PFSK-1 (cell line): ENCODE results near the gene WDR90.

Experiments
- FOXP2 ChIP-seq: optimal IDR thresholded peaks from 2 replicates; pipeline ENCODE3; 2011; ENCODE audit warnings: borderline replicate concordance, control low read depth, inconsistent platforms; ENCODE audit not compliant: insufficient read depth; ENCODE audit errors: extremely low read length, extremely low read depth
- POLR2AphosphoS5 ChIP-seq: IDR thresholded peaks from 2 replicates; pipeline ENCODE4 v1.6.1; 2012; ENCODE audit warnings: low read depth, mild to moderate bottlenecking, control low read depth, low read length, moderate library complexity
- SIN3A ChIP-seq: IDR thresholded peaks from 2 replicates; pipeline ENCODE4 v1.6.1; 2012; ENCODE audit warnings: mild to moderate bottlenecking, low read length, moderate library complexity, borderline replicate concordance; ENCODE audit not compliant: insufficient read depth
- TAF1 ChIP-seq: IDR thresholded peaks from 2 replicates; pipeline ENCODE4 v1.6.1; 2012; ENCODE audit warnings: low read length, control low read depth, borderline replicate concordance; ENCODE audit not compliant: insufficient read depth
- TF ChIP-seq, protein P1 (sequence below), 2 experiments: IDR thresholded peaks; 2 replicates each; pipeline versions ENCODE4 v1.6.1 to v1.8.0; 2011 to 2012; ENCODE audit warnings: low read depth in 2 of 2, low read length in 2 of 2, control low read depth in 1 of 2, inconsistent platforms in 1 of 2, mild to moderate bottlenecking in 1 of 2, moderate library complexity in 1 of 2; ENCODE audit not compliant: insufficient read depth in 1 of 2

WDR90 gene

DNA sequence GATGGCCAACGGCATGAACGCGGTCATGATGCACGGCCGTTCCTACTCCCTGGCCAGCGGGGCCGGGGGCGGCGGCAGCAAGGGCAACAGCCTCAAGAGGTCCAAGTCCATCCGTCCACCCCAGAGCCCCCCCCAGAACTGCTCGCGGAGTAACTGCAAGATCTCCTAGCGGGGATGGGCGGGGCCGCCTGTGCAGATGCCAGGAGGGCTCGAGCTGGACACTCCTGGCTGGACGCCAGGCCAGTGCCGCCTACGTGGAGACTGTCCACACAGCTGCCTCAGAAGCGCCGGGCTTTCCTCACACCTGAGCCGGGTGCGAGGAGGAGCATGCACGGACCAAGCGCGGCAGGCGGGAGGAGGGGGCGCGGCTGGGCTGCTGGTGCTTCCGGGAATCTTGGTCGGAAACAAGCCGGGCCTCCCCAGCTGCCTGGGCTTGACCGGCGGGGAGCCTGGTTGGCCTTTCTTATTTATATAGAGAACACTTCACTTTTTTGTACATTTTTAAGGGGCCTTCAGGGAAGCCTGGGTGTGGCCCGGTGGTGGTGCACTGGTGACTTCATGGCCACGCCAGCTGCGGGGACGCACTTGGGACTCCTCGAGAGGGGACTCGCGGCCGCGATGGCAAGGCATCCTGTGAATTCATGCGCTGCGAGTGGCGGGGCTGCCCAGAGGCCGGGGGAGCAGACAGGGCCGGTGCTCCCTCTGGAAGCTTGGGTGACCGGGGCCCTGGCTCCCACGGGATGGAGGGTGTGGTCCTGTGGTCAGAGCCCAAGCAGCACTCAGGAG lies 21.5 kb upstream of the WDR90 start:
- TF ChIP-seq POLR2AphosphoS5 = no peak
- TF ChIP-seq TAF1 = no peak
- TF ChIP-seq FOXP2 = no peak
- TF ChIP-seq, protein P1, sequence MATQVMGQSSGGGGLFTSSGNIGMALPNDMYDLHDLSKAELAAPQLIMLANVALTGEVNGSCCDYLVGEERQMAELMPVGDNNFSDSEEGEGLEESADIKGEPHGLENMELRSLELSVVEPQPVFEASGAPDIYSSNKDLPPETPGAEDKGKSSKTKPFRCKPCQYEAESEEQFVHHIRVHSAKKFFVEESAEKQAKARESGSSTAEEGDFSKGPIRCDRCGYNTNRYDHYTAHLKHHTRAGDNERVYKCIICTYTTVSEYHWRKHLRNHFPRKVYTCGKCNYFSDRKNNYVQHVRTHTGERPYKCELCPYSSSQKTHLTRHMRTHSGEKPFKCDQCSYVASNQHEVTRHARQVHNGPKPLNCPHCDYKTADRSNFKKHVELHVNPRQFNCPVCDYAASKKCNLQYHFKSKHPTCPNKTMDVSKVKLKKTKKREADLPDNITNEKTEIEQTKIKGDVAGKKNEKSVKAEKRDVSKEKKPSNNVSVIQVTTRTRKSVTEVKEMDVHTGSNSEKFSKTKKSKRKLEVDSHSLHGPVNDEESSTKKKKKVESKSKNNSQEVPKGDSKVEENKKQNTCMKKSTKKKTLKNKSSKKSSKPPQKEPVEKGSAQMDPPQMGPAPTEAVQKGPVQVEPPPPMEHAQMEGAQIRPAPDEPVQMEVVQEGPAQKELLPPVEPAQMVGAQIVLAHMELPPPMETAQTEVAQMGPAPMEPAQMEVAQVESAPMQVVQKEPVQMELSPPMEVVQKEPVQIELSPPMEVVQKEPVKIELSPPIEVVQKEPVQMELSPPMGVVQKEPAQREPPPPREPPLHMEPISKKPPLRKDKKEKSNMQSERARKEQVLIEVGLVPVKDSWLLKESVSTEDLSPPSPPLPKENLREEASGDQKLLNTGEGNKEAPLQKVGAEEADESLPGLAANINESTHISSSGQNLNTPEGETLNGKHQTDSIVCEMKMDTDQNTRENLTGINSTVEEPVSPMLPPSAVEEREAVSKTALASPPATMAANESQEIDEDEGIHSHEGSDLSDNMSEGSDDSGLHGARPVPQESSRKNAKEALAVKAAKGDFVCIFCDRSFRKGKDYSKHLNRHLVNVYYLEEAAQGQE (IDR thresholded peaks at IDR 0.05; ENCODE audit: insufficient read depth in 1 of 2, low read depth in 2 of 2, low read length in 2 of 2) = no peak
- TF ChIP-seq SIN3A = no peak

DNA sequence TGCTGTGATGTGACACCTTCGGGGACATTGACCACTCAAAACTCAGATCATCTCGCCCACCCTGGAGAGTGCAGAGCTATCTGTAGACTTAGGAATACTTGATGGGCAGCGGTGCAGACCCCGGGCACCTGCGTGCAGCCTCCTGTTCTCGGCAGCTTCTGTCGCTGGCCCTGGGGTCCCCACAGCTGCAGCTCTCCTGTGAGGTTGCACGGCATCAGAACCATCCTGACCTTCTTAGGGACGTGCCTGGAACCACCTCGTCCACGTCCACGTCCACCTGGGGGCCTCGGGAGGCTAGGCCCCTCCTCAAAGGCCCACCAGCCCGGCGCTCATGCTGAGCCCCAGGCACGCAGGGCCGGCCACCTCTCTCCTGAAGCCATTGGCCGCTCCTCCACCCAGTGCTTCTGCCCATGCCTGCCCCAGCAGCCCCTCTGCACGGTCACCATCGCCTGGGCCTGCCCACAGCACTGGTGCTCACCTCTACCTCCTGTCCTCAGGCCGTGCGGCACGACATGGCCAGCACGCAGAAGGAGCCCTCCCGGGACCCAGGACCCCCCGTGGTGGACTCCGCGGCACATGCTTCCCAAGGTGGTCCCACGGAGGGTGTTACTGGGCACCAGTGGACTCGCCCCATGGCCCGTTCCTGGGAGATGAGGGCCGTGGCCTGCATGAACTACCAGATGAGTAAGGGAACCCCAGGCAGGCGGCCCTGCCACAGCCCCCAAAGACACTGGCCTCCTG lies 20.7 kb upstream of the WDR90 start:
- TF ChIP-seq, protein P1 (IDR thresholded peaks at IDR 0.05; ENCODE audit: insufficient read depth in 1 of 2, low read depth in 2 of 2, low read length in 2 of 2) = no peak
- no peak for TF ChIP-seq TAF1
- no peak for TF ChIP-seq SIN3A
- TF ChIP-seq FOXP2 = no peak
- no peak for TF ChIP-seq POLR2AphosphoS5

DNA sequence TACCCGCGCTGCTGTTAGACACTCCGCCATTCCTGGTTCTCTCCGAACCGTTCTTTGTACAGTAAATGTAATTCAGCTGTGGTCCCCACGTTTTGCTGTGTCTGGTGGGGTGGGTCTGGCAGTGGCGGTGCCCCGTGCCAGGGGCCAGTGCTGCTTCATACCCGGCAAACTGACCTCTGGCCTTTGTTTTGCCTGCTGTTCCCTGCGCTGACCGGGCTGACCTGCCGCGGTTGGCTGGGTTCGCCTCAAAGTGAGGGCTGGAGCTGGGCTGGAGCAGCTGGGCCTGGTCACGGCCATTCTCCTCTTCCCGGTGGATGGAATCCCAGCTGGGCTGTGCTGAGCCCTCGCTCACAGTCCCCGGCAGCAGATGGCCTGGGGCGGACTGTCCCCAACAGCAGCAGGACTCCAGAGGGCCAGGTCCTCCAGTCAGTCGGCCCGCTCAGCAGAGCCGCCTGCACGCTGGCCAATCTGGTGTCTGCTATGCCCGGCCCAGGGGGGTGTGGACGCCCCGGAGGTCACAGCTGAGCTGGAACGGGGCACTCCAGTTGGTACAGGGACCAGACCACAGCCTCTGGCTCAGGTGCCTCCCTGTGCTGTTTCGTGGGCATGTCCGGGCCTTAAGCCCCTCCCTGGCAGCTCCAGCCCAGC lies 19.9 kb upstream of the WDR90 start:
- TF ChIP-seq SIN3A (no peak), FOXP2 (no peak), TAF1 (no peak), POLR2AphosphoS5 (no peak)
- TF ChIP-seq, protein P1 (IDR thresholded peaks at IDR 0.05; ENCODE audit: insufficient read depth in 1 of 2, low read depth in 2 of 2, low read length in 2 of 2) = no peak

DNA sequence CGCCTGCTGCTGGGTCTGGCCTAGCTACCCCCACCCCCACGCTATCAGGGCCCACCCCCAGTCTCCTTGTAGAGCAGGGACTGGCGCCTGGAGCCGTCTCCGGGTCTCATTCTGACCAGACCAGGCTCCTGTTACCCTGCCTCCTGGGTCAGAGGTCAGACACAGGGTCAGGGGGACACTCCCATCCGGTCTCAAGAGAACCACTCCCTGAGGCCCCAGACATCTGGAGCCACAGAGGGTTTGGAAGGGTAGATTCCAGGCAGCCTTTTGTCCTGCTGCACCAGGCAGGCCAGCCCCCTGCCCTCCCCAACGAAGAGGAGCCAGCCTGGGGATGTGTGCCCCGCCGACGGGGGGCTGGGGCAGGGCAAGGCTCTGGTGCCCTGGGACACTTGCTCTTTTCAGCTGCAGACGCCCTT lies 19.3 kb upstream of the WDR90 start:
- TF ChIP-seq SIN3A (no peak), POLR2AphosphoS5 (no peak), TAF1 (no peak), FOXP2 (no peak)
- TF ChIP-seq, protein P1 (IDR thresholded peaks at IDR 0.05; ENCODE audit: insufficient read depth in 1 of 2, low read depth in 2 of 2, low read length in 2 of 2) = no peak
